ENCODE data around the gene LATS2. TPM values are rescaled to one million over a fixed set of nuclear protein-coding genes. Genes with fewer than 3 reads are reported as not detected.
"Not testable (repeated sequence)": the region's sequence is repeated elsewhere in the genome, so short reads cannot be mapped to it uniquely, and the experiment has no call there.

LATS2 gene
- total RNA-seq, 1 donor from 2014 or later = 44.1 TPM

- intact Hi-C loops (cut with DNase I) = no loop called here
- ATAC-seq = no peak
- no peak for TF ChIP-seq CTCF (IDR thresholded peaks at IDR 0.05)
- no peaks in the 10 kb centered on the region for H3K36me3 ChIP-seq
- no peaks in the 10 kb centered on the region for H3K9me3 ChIP-seq
- no peak overlapping the region for H3K4me3 ChIP-seq
- H3K4me1 ChIP-seq = no peaks in the 10 kb centered on the region
- DNase-seq = no peak
- no peaks in the 10 kb centered on the region for H3K27me3 ChIP-seq
- no peak overlapping the region for H3K27ac ChIP-seq
Observed at GRCh38 chr13:20964904-20965303, 96.5 kb downstream of the LATS2 start.

- DNase-seq; H3K4me3 ChIP-seq; H3K36me3 ChIP-seq; ATAC-seq; H3K4me1 ChIP-seq; intact Hi-C loops (cut with DNase I); H3K9me3 ChIP-seq; H3K27me3 ChIP-seq; H3K27ac ChIP-seq: not testable (repeated sequence)
Observed at GRCh38 chr13:20961663-20962062, 99.7 kb downstream of the LATS2 start.

- no peaks in the 10 kb centered on the region for H3K9me3 ChIP-seq
- no peak for ATAC-seq
- TF ChIP-seq CTCF (IDR thresholded peaks at IDR 0.05) = no peak
- no peak overlapping the region for H3K27ac ChIP-seq
- no peak overlapping the region for H3K4me3 ChIP-seq
- H3K36me3 ChIP-seq = no peaks in the 10 kb centered on the region
- no peak for DNase-seq
- intact Hi-C loops (cut with DNase I) = no loop called here
- no peaks in the 10 kb centered on the region for H3K4me1 ChIP-seq
- H3K27me3 ChIP-seq = no peaks in the 10 kb centered on the region
Observed at GRCh38 chr13:20960663-20961309, 100.6 kb downstream of the LATS2 start.

- DNase-seq; H3K27me3 ChIP-seq; H3K27ac ChIP-seq; H3K36me3 ChIP-seq; H3K4me1 ChIP-seq; H3K4me3 ChIP-seq; H3K9me3 ChIP-seq; intact Hi-C loops (cut with DNase I); ATAC-seq: not testable (repeated sequence)
Observed at GRCh38 chr13:20957049-20957620, 104.3 kb downstream of the LATS2 start.

- intact Hi-C loops (cut with DNase I) = no loop called here
- no peak for ATAC-seq
Observed at GRCh38 chr13:20955496-20955895, 105.9 kb downstream of the LATS2 start.

GRCh38 chr13:20953245-20953931 is 108.0 kb downstream of the LATS2 start:
- Histone ChIP-seq H3K9me3 (no peaks in the 10 kb centered on the region), H3K4me1 (no peaks in the 10 kb centered on the region), H3K4me3 (no peak overlapping the region), H3K36me3 (no peaks in the 10 kb centered on the region), H3K27me3 (no peaks in the 10 kb centered on the region), H3K27ac (no peak overlapping the region)
- DNase-seq = no peak
- no peak for ATAC-seq
- TF ChIP-seq CTCF (IDR thresholded peaks at IDR 0.05) = no peak
- intact Hi-C loops (cut with DNase I) = no loop called here

More at GRCh38 chr13:20955496-20955895, 105.9 kb downstream of the LATS2 start:
- no peak for DNase-seq
- no peaks in the 10 kb centered on the region for H3K4me1 ChIP-seq
- H3K4me3 ChIP-seq = no peak overlapping the region
- TF ChIP-seq CTCF (IDR thresholded peaks at IDR 0.05) = no peak
- no peak overlapping the region for H3K27ac ChIP-seq
- no peaks in the 10 kb centered on the region for H3K9me3 ChIP-seq
- no peaks in the 10 kb centered on the region for H3K36me3 ChIP-seq
- no peaks in the 10 kb centered on the region for H3K27me3 ChIP-seq
